ENCODE results near the gene APBA2. TPM values are rescaled to one million over a fixed set of nuclear protein-coding genes. Genes with fewer than 3 reads are reported as not detected.

The APBA2 gene
- total RNA-seq, 1 donor: 4.7 TPM

GRCh38 chr15:28929200-28929599 is 43.4 kb downstream of the APBA2 start:
- DNase-seq (ENCODE audit: low read depth): no peak
- TF ChIP-seq, protein P1, sequence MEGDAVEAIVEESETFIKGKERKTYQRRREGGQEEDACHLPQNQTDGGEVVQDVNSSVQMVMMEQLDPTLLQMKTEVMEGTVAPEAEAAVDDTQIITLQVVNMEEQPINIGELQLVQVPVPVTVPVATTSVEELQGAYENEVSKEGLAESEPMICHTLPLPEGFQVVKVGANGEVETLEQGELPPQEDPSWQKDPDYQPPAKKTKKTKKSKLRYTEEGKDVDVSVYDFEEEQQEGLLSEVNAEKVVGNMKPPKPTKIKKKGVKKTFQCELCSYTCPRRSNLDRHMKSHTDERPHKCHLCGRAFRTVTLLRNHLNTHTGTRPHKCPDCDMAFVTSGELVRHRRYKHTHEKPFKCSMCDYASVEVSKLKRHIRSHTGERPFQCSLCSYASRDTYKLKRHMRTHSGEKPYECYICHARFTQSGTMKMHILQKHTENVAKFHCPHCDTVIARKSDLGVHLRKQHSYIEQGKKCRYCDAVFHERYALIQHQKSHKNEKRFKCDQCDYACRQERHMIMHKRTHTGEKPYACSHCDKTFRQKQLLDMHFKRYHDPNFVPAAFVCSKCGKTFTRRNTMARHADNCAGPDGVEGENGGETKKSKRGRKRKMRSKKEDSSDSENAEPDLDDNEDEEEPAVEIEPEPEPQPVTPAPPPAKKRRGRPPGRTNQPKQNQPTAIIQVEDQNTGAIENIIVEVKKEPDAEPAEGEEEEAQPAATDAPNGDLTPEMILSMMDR (IDR thresholded peaks at IDR 0.05; ENCODE audit: insufficient read depth, low read depth, low read length): no peak
- no peak overlapping the region for H3K4me3 ChIP-seq (ENCODE audit: low read depth, low read length)

DNA sequence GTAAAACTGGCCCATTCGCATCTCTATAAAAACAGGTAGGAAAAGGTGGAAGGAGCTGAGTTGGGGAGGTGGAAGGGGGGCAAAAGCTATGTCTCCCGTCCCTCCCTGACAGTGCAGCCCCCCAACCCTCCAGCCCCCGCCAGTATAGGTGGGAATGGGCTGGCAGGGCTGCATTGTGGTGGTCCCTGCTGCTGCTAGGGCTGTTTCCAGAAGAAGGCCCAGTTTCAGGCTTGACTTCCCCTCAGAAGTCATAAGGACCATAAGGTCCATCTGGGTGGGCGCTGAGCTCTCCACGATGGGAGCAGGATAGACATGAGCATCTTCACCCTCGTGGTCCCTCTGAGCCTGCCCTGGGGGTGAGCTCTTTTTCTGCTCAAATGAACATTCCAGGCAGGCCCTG is 44.2 kb downstream of the APBA2 start:
- DNase-seq (ENCODE audit: low read depth): no peak
- TF ChIP-seq, protein P1 (IDR thresholded peaks at IDR 0.05; ENCODE audit: insufficient read depth, low read depth, low read length): no peak
- H3K4me3 ChIP-seq (ENCODE audit: low read depth, low read length): no peak overlapping the region

DNA sequence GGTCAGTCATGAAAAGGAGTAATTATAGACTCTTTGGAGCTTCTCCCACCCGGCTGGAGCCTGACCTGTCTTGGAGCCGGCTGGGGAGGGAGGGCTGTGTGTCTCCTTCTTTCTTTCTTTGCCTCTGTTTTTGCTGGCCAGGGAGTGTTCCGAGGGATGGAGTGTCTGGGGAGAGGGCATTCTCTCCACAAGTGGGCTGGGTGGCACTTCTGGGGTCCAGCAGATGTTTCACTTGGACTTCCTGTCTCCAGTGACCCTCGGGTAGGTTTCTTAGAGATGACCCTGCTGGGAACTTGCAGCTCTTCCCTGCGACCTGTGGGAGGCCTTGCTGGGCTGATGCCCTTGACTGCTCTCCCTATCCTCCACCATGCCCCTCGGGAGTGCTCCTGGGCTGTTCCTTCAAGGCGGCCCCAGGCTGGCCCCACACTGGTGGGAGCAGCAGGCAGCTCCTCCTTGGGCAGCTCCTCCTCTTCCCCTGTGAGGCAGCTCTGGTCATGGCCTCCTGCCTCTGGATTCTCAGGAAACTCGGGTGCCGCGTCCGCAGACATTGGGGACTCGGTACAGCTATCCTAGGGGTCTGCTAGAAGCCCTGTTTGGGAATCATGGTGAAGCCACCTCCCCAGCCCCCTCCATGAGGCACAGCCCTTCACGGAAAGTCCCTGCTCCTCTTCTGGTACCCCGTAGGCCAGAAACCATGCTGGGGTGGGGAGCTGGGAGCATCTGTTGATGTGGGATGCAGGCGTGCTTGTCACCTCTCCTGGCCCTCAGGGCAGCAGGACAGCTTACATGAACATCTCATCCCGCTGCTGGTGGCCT is 44.9 kb downstream of the APBA2 start:
- DNase-seq (ENCODE audit: low read depth): no peak
- TF ChIP-seq, protein P1 (IDR thresholded peaks at IDR 0.05; ENCODE audit: insufficient read depth, low read depth, low read length): no peak

DNA sequence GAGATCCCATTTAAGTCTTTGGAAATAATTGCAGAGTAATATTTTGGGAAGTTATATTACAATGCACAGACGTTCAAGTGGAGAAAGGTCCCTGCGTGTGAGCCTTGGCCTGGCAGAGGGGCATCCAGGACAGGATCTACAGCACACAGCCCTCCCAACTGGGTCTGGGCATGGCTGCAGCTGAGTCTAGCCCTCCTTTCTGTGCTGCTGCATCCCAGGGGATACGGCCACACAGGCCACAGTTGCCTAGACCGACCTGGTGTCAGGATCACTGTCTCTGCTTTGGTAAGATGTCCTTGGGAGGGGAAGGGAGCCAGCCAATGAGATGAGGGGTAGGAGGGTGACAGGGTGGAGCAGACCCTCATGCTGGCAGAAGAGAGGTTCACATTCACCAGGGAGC is 46.1 kb downstream of the APBA2 start:
- no peak for DNase-seq (ENCODE audit: low read depth)
- H3K4me3 ChIP-seq (ENCODE audit: low read depth, low read length): no peak overlapping the region
- TF ChIP-seq, protein P1 (IDR thresholded peaks at IDR 0.05; ENCODE audit: insufficient read depth, low read depth, low read length): no peak

More for the DNA sequence above, 44.9 kb downstream of the APBA2 start:
- no peak overlapping the region for H3K4me3 ChIP-seq (ENCODE audit: low read depth, low read length)

GRCh38 chr15:28932361-28932760 is 46.6 kb downstream of the APBA2 start:
- no peak overlapping the region for H3K4me3 ChIP-seq (ENCODE audit: low read depth, low read length)
- TF ChIP-seq, protein P1 (IDR thresholded peaks at IDR 0.05; ENCODE audit: insufficient read depth, low read depth, low read length): no peak
- DNase-seq (ENCODE audit: low read depth): no peak

- TF ChIP-seq, protein P1 (IDR thresholded peaks at IDR 0.05; ENCODE audit: insufficient read depth, low read depth, low read length): no peak
- DNase-seq (ENCODE audit: low read depth): peak; percentile 39
- peak overlapping the region; percentile 6 for H3K4me3 ChIP-seq (ENCODE audit: low read depth, low read length)
Observed at GRCh38 chr15:28933710-28934445, 48.1 kb downstream of the APBA2 start.
